GM12878 (cell line): ENCODE results near the gene MEIS2.

Source experiments
- CTCF ChIP-seq, 3 experiments: IDR thresholded peaks in 2 of 3; conservative IDR thresholded peaks in 1 of 3; 2 replicates each; pipeline ENCODE4 v1.5.1; 2011; ENCODE audit warnings: low read depth in 3 of 3, low read length in 3 of 3, mild to moderate bottlenecking in 3 of 3, control low read depth in 2 of 3, moderate library complexity in 2 of 3, inconsistent platforms in 1 of 3, mixed read lengths in 1 of 3; ENCODE audit not compliant: control insufficient read depth in 2 of 3, insufficient read depth in 1 of 3; ENCODE audit errors: extremely low read depth in 1 of 3
- FOS ChIP-seq: IDR thresholded peaks from 3 replicates; pipeline ENCODE4 v1.6.1; 2011; ENCODE audit warnings: borderline replicate concordance; ENCODE audit not compliant: insufficient read length; ENCODE audit errors: extremely low read depth
- JUND ChIP-seq: IDR thresholded peaks from 2 replicates; pipeline ENCODE4 v1.6.1; 2012; ENCODE audit warnings: low read depth, mild to moderate bottlenecking, low read length, improper control_type of control experiment, moderate library complexity
- MYC ChIP-seq: IDR thresholded peaks from 2 replicates; pipeline ENCODE4 v1.6.1; 2011; ENCODE audit warnings: mild to moderate bottlenecking, low read length, moderate library complexity, inconsistent platforms; ENCODE audit not compliant: insufficient read depth, insufficient replicate concordance, insufficient read length, severe bottlenecking
- POLR2A ChIP-seq: IDR thresholded peaks from 2 replicates; pipeline ENCODE4 v1.6.1; 2011; ENCODE audit warnings: low read depth, mild to moderate bottlenecking, low read length
- POLR2AphosphoS5 ChIP-seq: IDR thresholded peaks from 2 replicates; pipeline ENCODE4 v1.6.1; 2011; ENCODE audit warnings: mild to moderate bottlenecking, low read length, inconsistent platforms
- ZBTB4 ChIP-seq: fragments of 450-650 bp; formaldehyde crosslinking; IDR thresholded peaks from 2 replicates; pipeline ENCODE4 v1.4.0; 2022; ENCODE audit warnings: mild to moderate bottlenecking, moderate library complexity
- ZNF274 ChIP-seq: IDR thresholded peaks from one replicate; pipeline ENCODE4 v1.8.0; 2011; ENCODE audit not compliant: insufficient read length, insufficient read depth
- ZNF384 ChIP-seq: IDR thresholded peaks from 2 replicates; pipeline ENCODE4 v1.6.1; 2012; ENCODE audit warnings: low read depth, mild to moderate bottlenecking, low read length, improper control_type of control experiment, borderline replicate concordance

GRCh38 chr15:37086521-37086920, 13.8 kb downstream of the MEIS2 start:
- no peak for TF ChIP-seq MYC
- TF ChIP-seq CTCF (IDR thresholded peaks at IDR 0.05 in 2 of 3, conservative IDR thresholded peaks at IDR 0.05 in 1 of 3; ENCODE audit: control insufficient read depth in 2 of 3, extremely low read depth in 1 of 3, insufficient read depth in 1 of 3, low read depth in 3 of 3, low read length in 3 of 3), result no peak
- no peak for TF ChIP-seq ZNF274
- no peak for TF ChIP-seq ZBTB4 (CRISPR knock-in tag)
- TF ChIP-seq ZNF384, result no peak
- no peak for TF ChIP-seq POLR2AphosphoS5
- no peak for TF ChIP-seq FOS
- TF ChIP-seq JUND, result no peak
- TF ChIP-seq POLR2A, result no peak
